Measurements from ENCODE around the gene AKNA.

DNA sequence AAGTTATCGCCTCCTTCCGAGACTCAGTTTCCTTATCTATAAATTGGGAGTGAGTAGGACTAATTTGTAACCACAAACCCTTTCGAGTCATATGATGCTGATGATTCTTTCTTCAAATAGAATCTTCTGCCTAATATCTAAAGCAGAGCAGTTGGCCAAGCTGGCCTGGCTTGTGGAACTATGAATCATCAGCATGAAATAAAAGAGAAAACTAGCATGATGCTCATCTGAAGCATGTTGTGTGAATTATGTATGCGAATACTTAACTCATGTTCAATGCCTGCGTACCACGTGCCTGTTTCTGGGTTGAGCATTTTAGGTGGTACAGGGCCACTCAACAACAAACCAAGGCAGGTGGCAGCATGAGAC is 79.9 kb downstream of the AKNA start:
- TF ChIP-seq POLR2AphosphoS5 (IDR thresholded peaks at IDR 0.05; ENCODE audit: low read depth, low read length), result no peak
- TF ChIP-seq, protein P1, sequence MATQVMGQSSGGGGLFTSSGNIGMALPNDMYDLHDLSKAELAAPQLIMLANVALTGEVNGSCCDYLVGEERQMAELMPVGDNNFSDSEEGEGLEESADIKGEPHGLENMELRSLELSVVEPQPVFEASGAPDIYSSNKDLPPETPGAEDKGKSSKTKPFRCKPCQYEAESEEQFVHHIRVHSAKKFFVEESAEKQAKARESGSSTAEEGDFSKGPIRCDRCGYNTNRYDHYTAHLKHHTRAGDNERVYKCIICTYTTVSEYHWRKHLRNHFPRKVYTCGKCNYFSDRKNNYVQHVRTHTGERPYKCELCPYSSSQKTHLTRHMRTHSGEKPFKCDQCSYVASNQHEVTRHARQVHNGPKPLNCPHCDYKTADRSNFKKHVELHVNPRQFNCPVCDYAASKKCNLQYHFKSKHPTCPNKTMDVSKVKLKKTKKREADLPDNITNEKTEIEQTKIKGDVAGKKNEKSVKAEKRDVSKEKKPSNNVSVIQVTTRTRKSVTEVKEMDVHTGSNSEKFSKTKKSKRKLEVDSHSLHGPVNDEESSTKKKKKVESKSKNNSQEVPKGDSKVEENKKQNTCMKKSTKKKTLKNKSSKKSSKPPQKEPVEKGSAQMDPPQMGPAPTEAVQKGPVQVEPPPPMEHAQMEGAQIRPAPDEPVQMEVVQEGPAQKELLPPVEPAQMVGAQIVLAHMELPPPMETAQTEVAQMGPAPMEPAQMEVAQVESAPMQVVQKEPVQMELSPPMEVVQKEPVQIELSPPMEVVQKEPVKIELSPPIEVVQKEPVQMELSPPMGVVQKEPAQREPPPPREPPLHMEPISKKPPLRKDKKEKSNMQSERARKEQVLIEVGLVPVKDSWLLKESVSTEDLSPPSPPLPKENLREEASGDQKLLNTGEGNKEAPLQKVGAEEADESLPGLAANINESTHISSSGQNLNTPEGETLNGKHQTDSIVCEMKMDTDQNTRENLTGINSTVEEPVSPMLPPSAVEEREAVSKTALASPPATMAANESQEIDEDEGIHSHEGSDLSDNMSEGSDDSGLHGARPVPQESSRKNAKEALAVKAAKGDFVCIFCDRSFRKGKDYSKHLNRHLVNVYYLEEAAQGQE (IDR thresholded peaks at IDR 0.05; ENCODE audit: insufficient read depth in 1 of 2, low read depth in 2 of 2, low read length in 2 of 2), result no peak

Measured in PFSK-1 (cell line).